Skeletal muscle tissue (tissue), 5 donors: ENCODE data around the gene OR4K17. TPM values are rescaled to one million over a fixed set of nuclear protein-coding genes. Genes with fewer than 3 reads are reported as not detected.
"Not testable (repeated sequence)": the region's sequence is repeated elsewhere in the genome, so short reads cannot be mapped to it uniquely, and the experiment has no call there.

Source experiments
- H3K27ac ChIP-seq: one replicate; pipeline ENCODE4 v1.7.0; 2013; ENCODE audit warnings: mild to moderate bottlenecking, low read depth, low read length, inconsistent platforms
- H3K27me3 ChIP-seq, 3 donors: one replicate each; pipeline ENCODE4 v1.7.0; 2013; ENCODE audit warnings: low read length in 3 of 3; ENCODE audit not compliant: control insufficient read depth in 3 of 3, insufficient read depth in 3 of 3
- H3K36me3 ChIP-seq, 3 donors: one replicate each; pipeline ENCODE4 v1.7.0; 2013; ENCODE audit warnings: low read length in 3 of 3; ENCODE audit not compliant: control insufficient read depth in 3 of 3, insufficient read depth in 3 of 3
- H3K4me1 ChIP-seq, 3 donors: one replicate each; pipeline ENCODE4 v1.7.0; 2013; ENCODE audit warnings: low read length in 3 of 3, mild to moderate bottlenecking in 3 of 3; ENCODE audit not compliant: control insufficient read depth in 3 of 3, insufficient read depth in 3 of 3
- H3K4me3 ChIP-seq, 3 donors: one replicate each; pipeline ENCODE4 v1.7.0; 2013; ENCODE audit warnings: low read length in 3 of 3
- H3K9ac ChIP-seq, 3 donors: one replicate each; pipeline ENCODE4 v1.7.0; 2013; ENCODE audit warnings: low read length in 3 of 3, mild to moderate bottlenecking in 3 of 3, moderate library complexity in 2 of 3, low read depth in 1 of 3
- H3K9me3 ChIP-seq, 3 donors: one replicate each; pipeline ENCODE4 v1.7.0; 2013; ENCODE audit warnings: low read length in 3 of 3; ENCODE audit not compliant: control insufficient read depth in 3 of 3
- small RNA-seq: library from RNA; depleted of rRNA; stranded (forward); fragments of <200 nt; gene quantifications from one replicate; pipeline ENCODE3, GENCODE V24; 2014
- total RNA-seq: library from RNA; depleted of rRNA; stranded (reverse); fragments of >200 nt; gene quantifications from one replicate; pipeline ENCODE4 v1.2.3, GENCODE V29; 2014
- donor health status: Osteomylitis.

Gene OR4K17
- total RNA-seq, 1 donor from 2014 or later = not detected

DNA sequence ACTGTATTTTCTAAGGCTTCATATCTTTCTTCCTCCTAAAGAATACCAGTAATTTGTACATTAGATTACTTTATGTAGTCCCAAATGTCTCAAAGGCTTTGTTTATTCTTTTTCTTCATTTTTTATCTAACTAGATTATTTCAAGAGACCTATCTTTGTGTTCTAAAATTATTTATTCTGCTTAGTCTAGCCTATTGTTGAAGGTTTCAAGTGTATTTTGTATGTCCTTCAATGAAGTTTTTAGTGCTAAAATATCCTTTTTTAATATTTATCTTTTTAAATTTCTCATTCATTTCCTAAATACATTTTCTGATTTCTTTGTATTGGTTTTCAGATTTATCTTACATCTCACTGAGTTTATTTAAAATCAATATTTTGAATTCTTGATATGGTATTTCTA, 53.9 kb downstream of the OR4K17 start:
- no peaks in the 10 kb centered on the region for H3K4me1 ChIP-seq
- no peak overlapping the region for H3K27ac ChIP-seq
- H3K36me3 ChIP-seq = no peaks in the 10 kb centered on the region
- H3K9me3 ChIP-seq = peaks cover 0 to 8% (median 4%) of the 10 kb centered on the region in 3 donors
- H3K27me3 ChIP-seq = no peaks in the 10 kb centered on the region
- H3K9ac ChIP-seq = no peak overlapping the region
- no peak overlapping the region for H3K4me3 ChIP-seq

DNA sequence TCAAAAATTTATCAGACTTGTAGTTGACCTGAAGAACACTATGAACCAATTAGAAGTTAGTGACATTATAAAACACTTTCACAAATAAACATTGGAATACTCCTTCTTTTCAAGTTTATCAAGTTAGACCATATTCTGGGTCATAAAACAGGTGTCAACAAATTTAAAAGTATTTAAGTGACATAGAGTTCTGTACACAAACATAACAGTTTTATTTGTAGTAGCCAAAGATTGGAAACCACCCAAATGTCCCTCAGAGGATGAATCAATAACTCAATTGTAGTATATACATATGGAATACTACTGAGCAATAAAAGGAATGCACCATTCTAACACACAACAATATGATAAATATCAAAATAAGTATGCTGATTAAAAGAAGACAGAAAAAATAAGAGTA, 56.6 kb downstream of the OR4K17 start:
- Histone ChIP-seq H3K9me3 (peaks cover 0 to 8% (median 4%) of the 10 kb centered on the region in 3 donors), H3K36me3 (no peaks in the 10 kb centered on the region)

DNA sequence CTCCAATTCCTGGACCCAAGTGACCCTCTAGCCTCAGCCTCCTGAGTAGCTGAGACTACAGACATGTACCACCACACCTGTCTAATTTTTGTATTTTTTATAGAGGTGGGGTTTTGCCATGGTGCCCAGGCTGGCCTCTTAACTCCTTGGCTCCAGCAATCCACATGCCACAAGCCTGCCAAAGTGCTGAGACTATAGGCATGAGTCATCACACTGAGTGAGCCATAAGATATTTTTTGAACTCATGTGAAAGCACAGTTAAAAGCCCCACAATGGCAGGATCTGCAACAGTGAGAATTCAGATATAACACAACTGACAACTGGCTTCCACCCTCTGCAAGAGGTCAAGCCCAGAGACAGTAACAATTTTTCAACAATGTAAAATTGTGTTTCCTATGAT, 59.3 kb downstream of the OR4K17 start:
- H3K27ac ChIP-seq, H3K4me1 ChIP-seq, H3K9ac ChIP-seq, H3K4me3 ChIP-seq, H3K9me3 ChIP-seq, H3K36me3 ChIP-seq, H3K27me3 ChIP-seq: not testable (repeated sequence)

More for the DNA sequence above, 56.6 kb downstream of the OR4K17 start:
- Histone ChIP-seq H3K27me3 (no peaks in the 10 kb centered on the region), H3K27ac (no peak overlapping the region), H3K4me1 (no peaks in the 10 kb centered on the region), H3K9ac (no peak overlapping the region), H3K4me3 (no peak overlapping the region)

Small RNA genes lying within 50 kb of the gene (small RNA-seq; reads per million reads assigned to genes)
- not detected for gene RNA5SP380

Other genes with a start within 250 kb of the OR4K17 start
- not detected for gene OR4K2, start 235.6 kb upstream of the OR4K17 start, total RNA-seq
- gene OR4K5, start 190.1 kb upstream of the OR4K17 start, total RNA-seq = not detected
- not detected for gene OR4K1, start 179.8 kb upstream of the OR4K17 start, total RNA-seq
- not detected for gene OR4K15, start 135.1 kb upstream of the OR4K17 start, total RNA-seq
- not detected for gene OR4Q2, start 108.6 kb upstream of the OR4K17 start, total RNA-seq
- gene OR4K14, start 91.4 kb upstream of the OR4K17 start, total RNA-seq = not detected
- gene OR4K13, start 74.7 kb upstream of the OR4K17 start, total RNA-seq = not detected
- gene OR4L1, start 50.7 kb upstream of the OR4K17 start, total RNA-seq = not detected
- gene OR4N5, start 28.1 kb downstream of the OR4K17 start, total RNA-seq = not detected
- gene OR11G2, start 80.2 kb downstream of the OR4K17 start, total RNA-seq = not detected
- not detected for gene OR11H6, start 113.0 kb downstream of the OR4K17 start, total RNA-seq
- not detected for gene OR11H7, start 118.2 kb downstream of the OR4K17 start, total RNA-seq
- not detected for gene OR11H4, start 128.5 kb downstream of the OR4K17 start, total RNA-seq
- gene TTC5, start 195.2 kb downstream of the OR4K17 start, total RNA-seq = 16.7 TPM
- 57.4 TPM for gene CCNB1IP1, start 222.5 kb downstream of the OR4K17 start, total RNA-seq
- gene PARP2, start 232.9 kb downstream of the OR4K17 start, total RNA-seq = 8.4 TPM